22Rv1 (cell line): ENCODE measurements around the gene SMAD4.
"Not testable (repeated sequence)": the region's sequence is repeated elsewhere in the genome, so short reads cannot be mapped to it uniquely, and the experiment has no call there.

Experiments used
- H3K27ac ChIP-seq: fragments of 450-650 bp; 2 replicates; pipeline ENCODE4 v1.5.1; 2017
- ZFX ChIP-seq: fragments of 450-650 bp; IDR thresholded peaks from 2 replicates; pipeline ENCODE4 v1.6.1; 2017; ENCODE audit warnings: antibody characterized with exemption, borderline replicate concordance
- TF ChIP-seq, protein P1 (sequence below): fragments of 450-650 bp; IDR thresholded peaks from 2 replicates; pipeline ENCODE4 v1.5.1; 2017; ENCODE audit warnings: mild to moderate bottlenecking

The SMAD4 gene

GRCh38 chr18:50992351-50992762, 37.7 kb upstream of the SMAD4 start:
- TF ChIP-seq, protein P1, sequence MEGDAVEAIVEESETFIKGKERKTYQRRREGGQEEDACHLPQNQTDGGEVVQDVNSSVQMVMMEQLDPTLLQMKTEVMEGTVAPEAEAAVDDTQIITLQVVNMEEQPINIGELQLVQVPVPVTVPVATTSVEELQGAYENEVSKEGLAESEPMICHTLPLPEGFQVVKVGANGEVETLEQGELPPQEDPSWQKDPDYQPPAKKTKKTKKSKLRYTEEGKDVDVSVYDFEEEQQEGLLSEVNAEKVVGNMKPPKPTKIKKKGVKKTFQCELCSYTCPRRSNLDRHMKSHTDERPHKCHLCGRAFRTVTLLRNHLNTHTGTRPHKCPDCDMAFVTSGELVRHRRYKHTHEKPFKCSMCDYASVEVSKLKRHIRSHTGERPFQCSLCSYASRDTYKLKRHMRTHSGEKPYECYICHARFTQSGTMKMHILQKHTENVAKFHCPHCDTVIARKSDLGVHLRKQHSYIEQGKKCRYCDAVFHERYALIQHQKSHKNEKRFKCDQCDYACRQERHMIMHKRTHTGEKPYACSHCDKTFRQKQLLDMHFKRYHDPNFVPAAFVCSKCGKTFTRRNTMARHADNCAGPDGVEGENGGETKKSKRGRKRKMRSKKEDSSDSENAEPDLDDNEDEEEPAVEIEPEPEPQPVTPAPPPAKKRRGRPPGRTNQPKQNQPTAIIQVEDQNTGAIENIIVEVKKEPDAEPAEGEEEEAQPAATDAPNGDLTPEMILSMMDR = no peak
- no peak for TF ChIP-seq ZFX
- H3K27ac ChIP-seq = no peak overlapping the region

DNA sequence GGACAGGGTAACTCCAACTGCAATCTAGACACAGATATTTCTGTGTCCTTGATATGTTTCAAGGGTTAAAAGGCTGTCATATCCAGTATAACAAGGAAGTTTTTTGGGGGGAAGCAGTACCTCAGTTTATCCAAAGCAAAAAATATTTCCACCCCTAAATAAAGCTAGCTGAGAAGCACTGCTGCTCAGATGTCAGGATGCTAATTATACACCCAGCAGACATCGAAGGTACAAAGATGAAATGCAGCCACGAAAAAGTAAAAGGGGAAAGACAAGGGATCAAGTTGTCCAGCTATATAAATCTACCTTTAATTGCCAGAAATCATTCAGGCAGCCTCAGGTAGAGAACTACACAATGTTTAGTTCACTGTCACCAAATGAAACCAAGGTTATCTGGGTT, 36.0 kb upstream of the SMAD4 start:
- TF ChIP-seq ZFX = no peak
- TF ChIP-seq, protein P1 = no peak
- no peak overlapping the region for H3K27ac ChIP-seq

DNA sequence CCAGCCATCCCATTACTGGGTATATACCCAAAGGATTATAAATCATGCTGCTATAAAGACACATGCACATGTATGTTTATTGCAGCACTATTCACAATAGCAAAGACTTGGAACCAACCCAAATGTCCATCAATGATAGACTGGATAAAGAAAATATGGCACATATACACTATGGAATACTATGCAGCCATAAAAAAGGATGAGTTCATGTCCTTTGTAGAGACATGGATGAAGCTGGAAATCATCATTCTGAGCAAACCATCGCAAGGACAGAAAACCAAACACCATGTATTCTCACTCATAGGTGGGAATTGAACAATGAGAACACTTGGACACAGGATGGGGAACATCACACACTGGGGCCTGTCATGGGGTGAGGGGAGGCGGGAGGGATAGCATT, 26.8 kb upstream of the SMAD4 start:
- H3K27ac ChIP-seq = not testable (repeated sequence)

DNA sequence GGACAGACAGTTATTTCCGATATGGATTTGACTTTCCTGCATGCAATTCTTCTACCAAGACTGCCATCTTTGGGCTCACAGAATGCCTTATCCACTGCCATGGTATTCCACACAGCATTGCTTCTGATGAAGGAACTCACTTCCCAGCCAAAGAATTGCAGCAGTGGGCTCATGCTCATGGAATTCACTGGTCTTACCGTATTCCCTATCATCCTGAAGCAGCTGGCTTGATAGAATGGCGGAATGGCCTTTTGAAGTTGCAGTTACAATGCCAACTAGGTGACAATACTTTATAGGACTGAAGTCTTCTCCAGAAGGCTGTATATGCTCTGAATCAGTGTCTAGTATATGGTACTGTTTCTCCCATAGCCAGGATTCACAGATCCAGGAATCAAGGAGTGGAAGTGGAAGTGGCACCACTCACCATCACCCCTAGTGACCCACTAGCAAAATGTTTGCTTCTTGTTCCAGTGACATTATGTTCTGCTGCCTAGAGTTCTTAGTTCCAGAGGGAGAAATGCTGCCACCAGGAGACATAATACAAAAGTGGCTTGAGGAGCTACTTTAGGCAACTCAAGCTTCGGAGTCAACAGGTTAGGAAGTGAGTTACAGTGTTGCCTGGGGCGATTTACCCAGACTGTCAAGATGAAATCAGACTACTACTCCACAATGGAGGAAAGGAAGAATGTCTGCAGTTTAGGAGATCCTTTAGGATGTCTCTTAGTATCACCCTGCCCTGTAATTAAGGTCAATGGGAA, 23.8 kb upstream of the SMAD4 start:
- no peak overlapping the region for H3K27ac ChIP-seq
- TF ChIP-seq, protein P1 = no peak
- no peak for TF ChIP-seq ZFX

GRCh38 chr18:51006948-51007789, 22.8 kb upstream of the SMAD4 start:
- no peak for TF ChIP-seq ZFX
- TF ChIP-seq, protein P1 = no peak
- H3K27ac ChIP-seq = no peak overlapping the region

DNA sequence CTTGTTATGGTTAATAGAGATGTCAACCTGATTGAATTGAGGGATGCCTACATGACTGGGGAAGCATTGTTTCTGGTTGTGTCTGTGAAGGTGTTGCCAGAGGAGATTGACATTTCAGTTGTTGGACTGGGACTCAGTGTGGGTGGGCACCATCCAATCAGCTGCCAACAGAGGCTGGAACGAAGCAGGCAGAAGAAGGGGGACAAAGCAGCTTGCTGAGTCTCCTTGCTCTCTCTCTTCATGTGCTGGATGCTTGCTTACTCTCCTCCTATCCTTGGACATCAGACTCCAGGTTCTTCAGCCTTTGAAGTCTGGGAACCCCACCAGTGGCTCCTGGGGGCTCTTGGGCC, 22.2 kb upstream of the SMAD4 start:
- H3K27ac ChIP-seq = no peak overlapping the region

DNA sequence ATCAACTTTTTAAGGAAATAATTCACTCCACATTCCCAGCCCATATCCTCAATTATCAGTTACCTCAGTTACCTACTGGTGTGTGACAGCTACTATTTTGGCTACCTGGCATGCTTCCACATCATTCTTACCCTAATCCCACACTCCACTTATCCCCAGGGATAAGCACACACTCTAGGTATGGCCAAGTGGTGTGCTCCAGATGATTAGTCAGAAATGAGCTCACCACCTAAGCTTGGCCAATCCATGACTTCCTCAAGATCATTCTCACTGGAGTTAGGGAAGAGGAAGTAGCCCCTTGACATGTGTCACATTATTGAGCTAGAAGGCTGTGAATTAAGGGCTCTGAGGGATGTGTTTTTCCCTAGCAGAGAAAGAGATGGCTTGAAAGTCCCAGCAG, 20.9 kb upstream of the SMAD4 start:
- H3K27ac ChIP-seq = no peak overlapping the region
- TF ChIP-seq ZFX = no peak
- TF ChIP-seq, protein P1 = no peak

More for the DNA sequence above, 22.2 kb upstream of the SMAD4 start:
- TF ChIP-seq ZFX = no peak
- TF ChIP-seq, protein P1 = no peak
